Activated naive CD8-positive, alpha-beta T cell treated with anti-CD3 and anti-CD28 coated beads, Interleukin-2, amount 50 U/mL, for 24 hours (primary cell): ENCODE results near the gene STX12.
A peak's percentile ranks its signal among the peaks of the same experiment; 100 is the strongest.
"Not testable (repeated sequence)": the region's sequence is repeated elsewhere in the genome, so short reads cannot be mapped to it uniquely, and the experiment has no call there.

ENCODE experiments used
- ATAC-seq: fragments of 150-1000 bp; cut with Tn5 transposase; one replicate; pipeline ENCODE4 v1.10.0; 2021
- DNase-seq: peaks from one replicate; pipeline ENCODE4 v3.0.0; 2021
- H3K27ac Mint-ChIP-seq: one replicate; pipeline ENCODE4 v1.8.0; 2021; ENCODE audit warnings: mild to moderate bottlenecking, mixed read lengths
- H3K27me3 Mint-ChIP-seq: one replicate; pipeline ENCODE4 v1.8.0; 2021; ENCODE audit warnings: mixed read lengths
- H3K36me3 Mint-ChIP-seq: one replicate; pipeline ENCODE4 v1.8.0; 2021; ENCODE audit warnings: low read depth, mixed read lengths
- H3K4me1 Mint-ChIP-seq: one replicate; pipeline ENCODE4 v1.8.0; 2021; ENCODE audit warnings: mixed read lengths
- H3K4me3 Mint-ChIP-seq: one replicate; pipeline ENCODE4 v1.8.0; 2021; ENCODE audit warnings: mild to moderate bottlenecking, moderate library complexity, mixed read lengths
- H3K9me3 Mint-ChIP-seq: one replicate; pipeline ENCODE4 v1.8.0; 2021; ENCODE audit warnings: mixed read lengths

STX12 gene

GRCh38 chr1:27830621-27831440, 57.8 kb downstream of the STX12 start, which contains the start of gene PPP1R8:
Gene PPP1R8, plus strand, starts transcription at chr1:27830782. Its CDS starts 54 bp downstream, at chr1:27830836.
- H3K4me3 Mint-ChIP-seq, result peak within 1 kb of the TSS; percentile 89
- H3K27me3 Mint-ChIP-seq, result no peaks in the 10 kb centered on the region
- H3K27ac Mint-ChIP-seq, result peak within 1 kb of the TSS; percentile 91
- H3K9me3 Mint-ChIP-seq, result no peaks in the 10 kb centered on the region
- H3K4me1 Mint-ChIP-seq, result peaks cover 41% of the 10 kb centered on the region
- H3K36me3 Mint-ChIP-seq, result peaks cover 24% of the 10 kb centered on the region
- ATAC-seq (peak; percentile 99), DNase-seq (peak; percentile 90)

DNA sequence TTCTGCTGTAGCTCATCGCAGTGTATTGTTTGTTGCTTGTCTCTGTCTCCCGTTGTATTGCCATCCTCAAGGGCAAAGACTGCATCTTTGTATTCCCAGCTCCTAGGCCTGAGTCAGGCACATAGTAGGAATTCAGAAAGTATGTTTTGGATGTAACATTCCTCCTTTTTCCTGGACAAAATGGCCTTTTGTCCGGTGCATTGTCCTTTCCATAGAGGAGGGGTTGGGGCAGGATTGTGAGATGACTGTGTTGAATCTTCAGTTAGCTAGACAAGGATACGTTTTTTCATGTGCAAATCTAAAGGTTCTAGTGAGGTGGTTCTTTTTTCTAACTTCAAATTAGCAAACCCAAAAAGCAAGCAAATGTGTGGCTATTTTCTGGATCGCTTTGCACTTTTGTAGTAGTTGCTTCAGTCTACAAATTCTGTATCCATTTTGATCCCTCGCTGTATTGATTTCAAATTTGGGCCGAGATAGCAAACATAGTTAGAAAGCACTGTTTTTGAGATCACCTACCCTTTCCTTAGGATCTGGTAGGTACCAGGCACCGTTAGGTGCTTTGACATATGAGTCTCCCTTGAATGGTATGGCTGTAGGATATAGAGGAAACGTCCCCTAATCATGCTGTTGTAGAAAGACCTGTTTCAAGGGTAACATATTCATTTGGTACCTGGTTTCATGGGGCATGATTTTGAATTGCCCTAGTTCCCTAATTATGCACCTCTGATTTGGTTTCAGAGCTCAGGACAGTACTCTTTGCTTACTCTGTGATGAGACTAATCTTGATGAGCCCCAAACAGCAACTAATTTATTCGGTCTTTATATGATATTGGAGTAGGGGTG, 58.8 kb downstream of the STX12 start:
- H3K27ac Mint-ChIP-seq, result peak overlapping the region; percentile 91
- H3K36me3 Mint-ChIP-seq, result peaks cover 28% of the 10 kb centered on the region
- DNase-seq, result no peak
- H3K4me3 Mint-ChIP-seq, result peak overlapping the region; percentile 89
- H3K9me3 Mint-ChIP-seq, result no peaks in the 10 kb centered on the region
- no peak for ATAC-seq
- H3K27me3 Mint-ChIP-seq, result no peaks in the 10 kb centered on the region
- peaks cover 41% of the 10 kb centered on the region for H3K4me1 Mint-ChIP-seq

- Mint-ChIP-seq H3K4me1 (peaks cover 41% of the 10 kb centered on the region), H3K4me3 (peak overlapping the region; percentile 89), H3K36me3 (peaks cover 32% of the 10 kb centered on the region), H3K27me3 (no peaks in the 10 kb centered on the region), H3K27ac (peak overlapping the region; percentile 91), H3K9me3 (no peaks in the 10 kb centered on the region)
- no peak for ATAC-seq
- no peak for DNase-seq
Observed at GRCh38 chr1:27832762-27833161, 59.7 kb downstream of the STX12 start.

- peaks cover 41% of the 10 kb centered on the region for H3K4me1 Mint-ChIP-seq
- DNase-seq (no peak), ATAC-seq (no peak)
- peaks cover 32% of the 10 kb centered on the region for H3K36me3 Mint-ChIP-seq
- H3K27me3 Mint-ChIP-seq, result no peaks in the 10 kb centered on the region
- H3K9me3 Mint-ChIP-seq, result no peaks in the 10 kb centered on the region
- H3K27ac Mint-ChIP-seq, result no peak overlapping the region
- no peak overlapping the region for H3K4me3 Mint-ChIP-seq
Observed at GRCh38 chr1:27833470-27833869, 60.5 kb downstream of the STX12 start.

- DNase-seq (no peak), ATAC-seq (no peak)
- Mint-ChIP-seq H3K27me3 (no peaks in the 10 kb centered on the region), H3K36me3 (peaks cover 36% of the 10 kb centered on the region), H3K4me1 (peaks cover 40% of the 10 kb centered on the region), H3K4me3 (no peak overlapping the region), H3K27ac (peak overlapping the region; percentile 3), H3K9me3 (no peaks in the 10 kb centered on the region)
Observed at GRCh38 chr1:27835046-27835445, 62.0 kb downstream of the STX12 start.

DNA sequence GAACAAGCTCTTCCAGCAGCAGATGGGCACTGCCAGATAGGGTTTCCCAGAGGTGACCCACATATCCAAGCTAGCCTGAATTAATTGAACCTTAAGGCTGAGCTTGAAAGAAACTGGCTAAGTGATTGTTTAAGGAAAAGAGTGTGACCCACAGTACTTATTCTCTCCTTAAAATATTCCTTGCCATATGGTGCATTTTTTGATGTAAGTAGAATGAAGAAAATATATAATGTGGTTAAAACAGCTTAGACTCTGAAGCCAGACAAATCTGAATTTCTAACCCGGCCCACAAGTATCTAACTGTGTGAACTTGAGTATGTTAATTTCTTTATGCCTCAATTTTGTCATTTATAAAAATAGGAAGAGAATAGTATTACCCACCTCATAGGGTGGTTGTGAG, 62.5 kb downstream of the STX12 start:
- H3K9me3 Mint-ChIP-seq, result no peaks in the 10 kb centered on the region
- H3K27me3 Mint-ChIP-seq, result no peaks in the 10 kb centered on the region
- H3K36me3 Mint-ChIP-seq, result peaks cover 38% of the 10 kb centered on the region
- no peak overlapping the region for H3K4me3 Mint-ChIP-seq
- ATAC-seq (no peak), DNase-seq (no peak)
- peak overlapping the region; percentile 3 for H3K27ac Mint-ChIP-seq
- H3K4me1 Mint-ChIP-seq, result peaks cover 36% of the 10 kb centered on the region

- peaks cover 36% of the 10 kb centered on the region for H3K36me3 Mint-ChIP-seq
- H3K4me3 Mint-ChIP-seq, result no peak overlapping the region
Observed at GRCh38 chr1:27849951-27850350, 76.9 kb downstream of the STX12 start.

GRCh38 chr1:27855085-27855484, 82.1 kb downstream of the STX12 start:
- Mint-ChIP-seq H3K4me1 (peaks cover 9% of the 10 kb centered on the region), H3K9me3 (no peaks in the 10 kb centered on the region), H3K27ac (no peak overlapping the region), H3K4me3 (no peak overlapping the region), H3K27me3 (no peaks in the 10 kb centered on the region), H3K36me3 (peaks cover 13% of the 10 kb centered on the region)
- DNase-seq, result no peak
- no peak for ATAC-seq

More at GRCh38 chr1:27849951-27850350, 76.9 kb downstream of the STX12 start:
- Mint-ChIP-seq H3K4me1 (no peaks in the 10 kb centered on the region), H3K9me3 (no peaks in the 10 kb centered on the region), H3K27ac (no peak overlapping the region), H3K27me3 (no peaks in the 10 kb centered on the region)
- DNase-seq, result no peak
- ATAC-seq, result no peak

GRCh38 chr1:27856561-27857343, 83.7 kb downstream of the STX12 start:
- Mint-ChIP-seq H3K4me1 (peaks cover 9% of the 10 kb centered on the region), H3K27ac (no peak overlapping the region), H3K9me3 (no peaks in the 10 kb centered on the region), H3K36me3 (peaks cover under 1% of the 10 kb centered on the region), H3K4me3 (no peak overlapping the region), H3K27me3 (no peaks in the 10 kb centered on the region)
- no peak for ATAC-seq
- DNase-seq, result no peak

DNA sequence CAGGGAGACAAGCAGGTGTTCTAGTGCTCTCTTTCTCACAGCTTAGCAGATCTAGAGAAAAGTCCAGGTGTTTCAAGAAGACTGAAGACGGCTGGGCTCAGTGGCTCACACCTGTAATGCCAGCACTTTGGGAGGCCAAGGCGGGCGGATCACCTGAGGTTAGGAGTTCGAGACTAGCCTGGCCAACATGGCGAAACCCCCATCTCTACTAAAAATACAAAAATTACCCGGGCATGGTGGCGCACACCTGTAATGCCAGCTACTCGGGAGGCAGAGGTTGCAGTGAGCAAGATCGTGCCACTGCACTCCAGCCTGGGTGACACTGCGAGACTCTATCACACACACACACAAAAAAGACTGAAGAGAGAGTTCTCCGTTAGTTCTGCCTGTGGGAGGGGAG, 84.5 kb downstream of the STX12 start:
- H3K9me3 Mint-ChIP-seq, H3K4me3 Mint-ChIP-seq, DNase-seq, ATAC-seq, H3K27ac Mint-ChIP-seq, H3K27me3 Mint-ChIP-seq, H3K36me3 Mint-ChIP-seq: not testable (repeated sequence)
- peaks cover 11% of the 10 kb centered on the region for H3K4me1 Mint-ChIP-seq

DNA sequence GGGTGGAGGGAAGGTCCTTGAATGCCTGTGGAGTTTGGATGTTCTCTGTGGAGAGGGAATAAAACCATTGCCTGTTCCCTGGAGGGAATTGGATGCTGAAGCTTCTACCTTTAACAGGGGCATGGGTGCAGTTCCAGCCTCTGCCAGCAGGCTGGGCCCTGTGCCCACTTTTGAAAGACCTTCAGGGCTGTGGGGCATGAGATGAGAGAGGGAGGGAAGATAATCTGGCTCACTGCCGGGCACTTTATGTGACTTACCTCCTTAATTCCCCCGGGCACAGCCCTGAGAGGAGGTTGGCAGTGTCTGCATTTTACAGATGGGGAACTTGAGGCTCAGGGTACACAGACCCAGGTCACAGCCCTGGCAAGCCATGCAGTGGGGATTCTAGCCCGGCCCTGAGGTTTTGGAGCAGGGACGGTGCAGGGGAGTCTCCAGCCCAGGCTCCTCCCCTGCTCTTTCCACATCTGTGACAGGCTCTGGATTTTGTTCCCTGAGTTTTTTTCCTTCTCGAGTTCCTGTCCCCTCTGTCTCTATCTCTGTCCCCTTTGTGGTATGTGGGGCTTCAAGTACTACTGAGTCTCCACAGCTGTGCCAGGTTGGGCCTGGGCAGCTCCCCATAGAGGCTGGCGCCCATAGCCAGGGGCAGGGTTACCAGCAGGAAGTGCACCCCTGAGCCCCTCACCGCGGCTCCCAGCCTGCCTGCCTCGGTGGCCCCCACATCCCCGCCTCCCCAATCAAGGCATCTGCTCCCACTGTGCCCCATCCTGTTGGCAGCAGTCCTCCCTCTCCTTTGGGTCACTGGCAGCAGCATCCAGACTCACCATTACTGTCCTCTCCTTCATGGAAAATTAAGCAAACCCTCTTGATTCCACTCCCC, 85.3 kb downstream of the STX12 start:
- Mint-ChIP-seq H3K27me3 (no peaks in the 10 kb centered on the region), H3K4me3 (no peak overlapping the region), H3K36me3 (no peaks in the 10 kb centered on the region), H3K4me1 (peaks cover 18% of the 10 kb centered on the region), H3K27ac (no peak overlapping the region), H3K9me3 (no peaks in the 10 kb centered on the region)
- peak; percentile 86 for DNase-seq
- ATAC-seq, result peak; percentile 92

- no peak for ATAC-seq
- Mint-ChIP-seq H3K4me1 (peaks cover 25% of the 10 kb centered on the region), H3K27me3 (no peaks in the 10 kb centered on the region), H3K4me3 (no peak overlapping the region), H3K9me3 (no peaks in the 10 kb centered on the region), H3K27ac (no peak overlapping the region), H3K36me3 (no peaks in the 10 kb centered on the region)
- no peak for DNase-seq
Observed at GRCh38 chr1:27858949-27859576, 86.0 kb downstream of the STX12 start.

DNA sequence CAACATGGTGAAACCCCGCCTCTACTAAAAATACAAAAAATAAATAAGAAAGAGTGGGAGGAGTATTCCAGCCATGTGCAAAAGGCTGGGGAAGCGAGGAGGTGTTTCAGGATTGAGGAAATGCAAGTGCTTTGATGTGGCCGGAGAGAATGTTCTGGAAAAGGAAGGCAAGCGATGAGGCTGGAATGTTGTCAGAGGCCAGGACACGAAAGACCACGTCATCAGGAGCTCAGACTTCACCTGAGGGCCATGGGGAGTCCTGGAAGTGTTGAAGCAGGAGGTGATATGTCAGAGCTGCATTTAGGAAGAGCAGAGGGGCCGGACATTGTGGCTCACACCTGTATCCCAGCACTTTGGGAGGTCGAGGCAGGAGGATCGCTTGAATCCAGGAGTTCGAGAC, 88.4 kb downstream of the STX12 start:
- H3K4me1 Mint-ChIP-seq, result peaks cover 43% of the 10 kb centered on the region
- H3K9me3 Mint-ChIP-seq, result no peaks in the 10 kb centered on the region
- H3K27me3 Mint-ChIP-seq, result no peaks in the 10 kb centered on the region
- no peak for ATAC-seq
- no peak overlapping the region for H3K4me3 Mint-ChIP-seq
- no peak overlapping the region for H3K27ac Mint-ChIP-seq
- H3K36me3 Mint-ChIP-seq, result no peaks in the 10 kb centered on the region
- DNase-seq, result no peak
